GM18502 (cell line): ENCODE results near the gene FLT1.

Source experiments
- ATAC-seq: cut with Tn5 transposase; IDR thresholded peaks from one replicate; pipeline ENCODE4 v1.9.1; 2021; ENCODE audit warnings: mild to moderate bottlenecking; ENCODE audit not compliant: unreplicated experiment, poor library complexity

FLT1 gene

DNA sequence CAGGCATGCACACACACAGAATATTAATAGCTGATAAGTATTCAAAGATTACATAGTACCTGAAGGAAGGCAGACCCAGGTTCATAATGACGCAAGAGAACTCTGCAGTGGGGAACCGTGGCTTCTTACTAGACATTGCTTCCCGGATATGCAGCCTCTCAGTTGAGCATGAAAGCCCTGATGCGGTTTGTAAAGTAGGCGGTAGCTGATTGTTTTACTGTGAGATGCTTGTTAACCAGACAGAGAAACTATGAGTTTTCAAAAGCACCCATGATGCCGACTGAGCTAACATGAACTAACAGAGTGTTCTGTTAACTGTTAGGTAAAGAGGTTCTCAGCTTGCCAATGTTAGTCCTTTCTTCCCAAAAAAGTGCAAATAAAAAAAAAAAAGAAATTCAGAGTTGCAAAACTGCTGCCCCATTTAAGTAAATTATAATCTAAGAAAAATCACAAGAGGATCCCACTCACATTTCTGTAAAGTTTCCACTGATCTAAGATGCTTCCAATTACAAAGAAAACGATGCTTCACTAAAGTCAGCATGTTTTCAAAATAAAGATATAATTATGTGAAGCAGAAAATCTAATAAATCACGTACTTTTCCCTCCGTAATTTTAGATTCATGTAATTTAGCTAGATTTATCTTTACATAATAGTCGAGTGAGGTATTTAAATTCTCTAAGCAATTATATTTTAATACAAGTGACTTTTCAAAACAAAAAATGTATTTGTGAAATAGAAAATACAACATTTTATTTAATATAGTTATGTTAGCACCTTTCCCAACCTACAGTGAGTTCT lies 2.2 kb downstream of the FLT1 start:
- peak; percentile 59 for ATAC-seq

DNA sequence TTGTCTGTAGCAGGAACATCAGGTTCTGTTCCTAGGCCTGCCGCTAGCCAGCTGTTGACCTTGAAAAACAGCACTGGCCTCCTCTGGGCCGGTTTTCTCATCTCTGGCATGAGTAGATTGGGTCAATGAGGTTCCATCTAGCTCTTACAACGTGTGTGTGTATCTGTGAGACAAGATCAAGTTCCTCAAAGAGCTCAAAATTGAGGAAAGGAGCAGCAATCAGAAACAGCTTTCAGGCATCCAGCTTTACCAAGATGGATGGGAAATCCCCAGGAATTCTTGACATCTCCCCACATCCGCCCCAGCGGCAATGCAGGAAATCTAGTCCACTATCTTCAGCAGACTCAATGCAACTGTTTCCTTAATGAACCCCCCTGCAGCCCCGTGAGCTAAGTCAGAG lies 4.9 kb downstream of the FLT1 start:
- ATAC-seq: no peak

DNA sequence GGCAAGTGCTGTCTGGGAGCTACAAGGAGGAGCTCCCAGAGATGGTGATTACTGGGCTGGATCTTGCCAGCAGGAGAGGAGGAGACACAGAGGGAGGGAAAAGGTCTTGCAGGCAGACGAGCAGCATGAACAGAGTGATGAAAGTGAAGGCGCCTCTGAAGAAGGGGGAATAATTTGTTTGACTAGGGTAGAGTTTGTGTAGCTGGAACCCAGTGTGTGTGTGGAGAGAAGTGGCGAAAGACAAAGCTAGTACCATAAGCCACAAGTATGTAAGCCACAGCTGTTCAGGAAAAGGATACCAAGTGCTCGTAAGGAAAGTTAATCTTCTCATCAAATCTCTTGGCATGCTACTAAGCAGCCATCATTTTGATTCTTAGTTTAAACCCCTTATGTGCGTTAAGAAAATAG lies 5.4 kb downstream of the FLT1 start:
- ATAC-seq: no peak

DNA sequence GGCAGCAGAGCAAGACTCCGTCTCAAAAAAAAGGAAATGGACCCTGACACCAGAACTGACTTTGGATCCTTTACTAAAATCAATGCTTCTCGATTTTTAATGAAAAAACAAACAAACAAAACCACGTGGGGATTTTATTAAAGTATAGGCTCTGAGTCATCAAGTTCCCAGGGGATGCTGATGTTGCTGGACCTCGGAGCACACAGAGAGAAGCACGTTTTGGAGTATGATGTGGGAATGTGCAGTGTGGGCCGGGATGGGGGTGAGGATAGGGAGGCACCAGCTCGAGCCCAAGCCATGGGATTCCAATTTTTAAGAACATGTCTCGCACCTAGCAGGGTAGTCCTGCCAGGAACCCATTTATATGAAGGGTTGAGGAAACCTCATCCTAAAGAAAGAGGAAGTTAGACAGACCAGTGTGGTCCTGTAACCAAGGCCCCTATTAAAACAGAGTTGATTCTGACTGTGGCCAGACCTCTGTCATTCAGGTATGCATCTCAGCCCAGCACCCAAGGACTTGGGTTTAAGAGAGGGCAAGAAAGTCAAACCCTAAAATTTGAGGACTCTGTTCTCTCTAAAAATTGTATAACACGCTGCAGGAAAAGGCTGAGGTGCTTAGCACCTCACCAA lies 6.4 kb downstream of the FLT1 start:
- no peak for ATAC-seq

DNA sequence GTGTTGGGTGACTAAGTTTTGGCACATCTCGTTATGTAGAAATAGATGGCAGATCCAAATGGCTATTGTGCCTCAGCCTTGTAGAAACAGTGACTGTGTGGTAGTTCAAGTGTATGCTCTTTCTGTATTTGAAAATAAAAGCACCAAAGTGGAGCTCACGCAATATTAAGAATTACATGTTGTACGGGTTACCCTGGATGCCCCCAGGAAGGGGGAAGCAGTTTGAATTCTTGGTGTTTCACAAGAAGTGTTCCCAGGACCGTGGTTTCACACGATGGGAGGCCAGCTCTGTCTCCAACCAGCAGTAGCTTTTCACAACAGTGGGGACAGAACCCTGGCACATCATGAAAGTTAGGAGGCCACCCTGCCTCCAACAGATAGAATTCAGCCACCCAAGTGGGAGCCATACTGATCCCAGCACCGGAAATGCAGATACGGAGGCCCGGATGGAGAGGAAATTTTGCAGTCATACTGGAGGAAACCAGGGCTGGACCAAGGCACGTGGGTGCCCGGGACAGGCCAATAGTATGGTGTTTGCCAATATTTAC lies 8.9 kb downstream of the FLT1 start:
- no peak for ATAC-seq

DNA sequence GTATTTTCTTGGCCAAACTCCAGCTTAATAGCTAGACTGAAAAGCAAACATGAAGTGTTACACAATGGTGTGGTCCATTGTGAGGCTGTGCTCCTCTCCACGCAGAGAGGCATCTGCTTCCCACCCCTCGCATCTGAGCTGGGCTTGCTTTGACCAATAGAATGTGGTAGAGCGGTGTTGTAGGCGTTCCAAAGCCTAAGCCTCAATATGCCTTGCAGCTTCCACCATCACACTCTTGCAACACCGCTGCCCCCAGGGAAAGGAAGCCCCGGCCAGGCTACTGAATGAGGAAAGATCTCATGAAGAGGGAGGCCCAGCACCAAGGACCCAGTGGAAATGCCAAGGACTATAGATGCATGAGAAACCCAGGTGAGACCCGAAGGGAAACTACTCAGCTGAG lies 9.4 kb downstream of the FLT1 start:
- ATAC-seq: no peak

DNA sequence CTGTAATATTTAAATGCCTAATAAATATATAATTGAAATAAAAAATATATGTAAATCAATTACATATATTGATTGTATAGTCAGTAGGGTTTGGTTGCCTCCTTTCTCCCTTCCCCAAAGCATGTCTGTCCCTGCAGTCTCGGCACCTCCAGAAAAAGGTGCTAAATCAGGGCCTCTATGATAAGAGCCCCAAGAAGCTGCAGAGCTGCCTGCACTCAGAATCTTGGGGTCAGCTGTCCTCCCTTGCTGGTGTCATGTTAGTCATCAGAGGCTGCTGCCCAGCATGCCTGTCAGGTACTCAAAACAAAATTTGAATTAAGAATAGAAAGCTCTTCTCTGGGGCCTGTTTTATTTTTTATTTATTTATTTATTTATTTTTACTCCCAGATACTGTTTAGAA lies 9.8 kb downstream of the FLT1 start:
- no peak for ATAC-seq

DNA sequence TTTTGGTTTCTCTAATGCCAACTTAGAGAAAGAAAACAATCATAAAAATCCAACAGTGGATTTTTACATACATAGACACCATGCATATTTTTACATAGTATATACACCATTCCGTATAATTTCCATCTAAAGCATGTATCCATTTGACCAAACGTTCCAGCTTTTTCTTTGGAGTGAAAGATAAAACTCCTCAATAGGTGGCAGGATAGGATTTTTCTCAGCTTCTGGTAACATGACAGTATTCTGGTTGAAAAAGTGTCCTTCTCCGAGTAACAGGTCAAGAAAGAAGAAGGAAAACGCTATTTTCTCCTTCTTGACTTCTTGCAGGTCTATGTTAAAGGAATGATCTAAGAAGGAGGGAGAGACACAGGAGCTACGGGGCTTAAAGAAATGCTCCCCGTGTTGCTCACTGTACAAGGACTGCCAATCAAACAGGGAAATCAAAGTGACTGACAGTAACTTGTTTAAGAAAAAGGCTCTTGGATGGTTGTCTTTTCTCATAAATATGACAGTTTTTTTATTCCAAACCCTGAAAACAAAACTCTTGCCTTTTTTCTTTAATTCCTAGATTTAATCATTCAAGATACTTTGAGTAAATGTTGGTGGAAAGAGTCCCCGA lies 11.5 kb downstream of the FLT1 start:
- no peak for ATAC-seq

DNA sequence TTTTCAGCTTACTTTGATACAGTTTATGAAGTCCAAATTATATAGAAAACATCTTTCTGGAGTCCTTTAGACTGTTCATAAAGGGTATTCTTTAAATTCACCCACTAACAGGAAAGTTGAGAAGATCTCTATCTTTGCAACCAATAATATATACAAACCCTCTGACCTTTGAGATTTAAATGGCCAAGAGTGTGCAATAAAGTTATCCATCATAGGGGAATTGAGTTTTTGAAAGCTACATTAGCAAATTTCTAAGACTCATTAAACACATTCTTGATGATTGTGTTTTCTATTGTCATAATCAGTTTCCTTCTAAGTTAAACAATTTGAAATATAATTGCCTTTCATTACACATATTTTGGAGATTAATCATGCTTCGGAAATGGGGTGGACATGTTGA lies 15.9 kb downstream of the FLT1 start:
- no peak for ATAC-seq

DNA sequence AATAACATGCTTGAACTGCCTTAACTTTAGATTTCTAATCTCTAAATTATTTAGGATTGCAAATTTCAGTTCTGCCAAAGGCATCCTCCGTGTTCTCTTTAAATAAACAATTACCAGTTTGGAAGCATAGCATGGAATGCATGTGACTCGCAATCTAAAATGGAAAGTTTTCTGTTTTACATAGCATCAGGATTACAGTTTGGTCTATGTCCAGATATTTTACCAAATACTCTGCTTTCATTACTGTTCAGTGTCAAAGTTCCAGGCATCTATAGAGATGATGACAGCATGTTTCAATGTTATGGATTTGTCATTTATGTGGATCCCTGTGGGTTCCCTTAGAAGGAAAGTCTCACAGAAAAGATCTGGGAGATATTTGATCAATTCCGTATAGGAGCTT lies 16.8 kb downstream of the FLT1 start:
- ATAC-seq: no peak

DNA sequence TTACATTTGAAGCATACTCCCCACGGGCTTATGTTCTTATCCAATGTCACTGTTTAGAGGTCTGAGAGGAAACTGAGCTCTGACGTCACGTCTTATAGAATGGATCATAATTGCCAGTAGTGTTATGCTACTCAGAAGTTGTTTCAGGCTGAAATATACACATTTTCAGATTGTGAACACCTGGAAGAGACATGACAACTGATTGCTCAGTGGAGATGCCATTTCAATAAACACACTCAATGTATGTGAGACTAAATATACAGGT lies 17.3 kb downstream of the FLT1 start:
- no peak for ATAC-seq

DNA sequence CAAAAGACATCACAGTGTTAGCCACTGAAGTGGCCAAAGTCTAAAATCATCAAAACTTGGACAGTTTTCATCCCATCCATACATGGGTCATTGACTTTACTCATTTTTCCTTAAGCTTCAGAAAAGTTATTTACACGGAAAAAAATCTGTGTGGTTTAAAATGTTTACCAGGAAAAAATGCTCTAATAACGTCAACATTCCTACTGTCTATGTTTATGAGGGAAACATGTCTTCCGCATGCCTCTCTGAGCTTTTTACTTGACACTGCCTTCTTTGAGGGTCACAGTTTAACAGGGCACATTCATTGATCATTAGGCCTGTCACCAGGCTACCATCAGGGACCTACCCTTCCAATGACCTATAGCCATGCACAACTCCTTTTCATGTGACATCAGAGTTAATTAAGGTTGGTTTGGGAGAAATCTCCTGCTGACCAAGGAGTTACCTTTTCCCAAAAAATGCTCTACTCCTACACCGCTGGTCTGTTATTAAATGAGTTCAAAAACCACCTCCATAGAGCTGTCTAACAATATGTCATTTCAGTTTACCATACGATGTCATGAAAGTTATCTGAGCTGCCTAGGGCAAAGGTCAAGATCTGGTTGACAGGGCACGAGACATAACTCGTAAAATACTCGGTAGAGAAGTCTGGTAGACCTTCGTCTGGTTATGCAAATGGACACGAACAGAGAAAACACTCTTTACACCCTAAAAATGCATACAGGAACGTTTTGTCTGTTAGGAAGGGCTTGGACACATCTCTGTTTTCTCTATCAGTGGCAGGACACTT lies 17.8 kb downstream of the FLT1 start:
- ATAC-seq: no peak

DNA sequence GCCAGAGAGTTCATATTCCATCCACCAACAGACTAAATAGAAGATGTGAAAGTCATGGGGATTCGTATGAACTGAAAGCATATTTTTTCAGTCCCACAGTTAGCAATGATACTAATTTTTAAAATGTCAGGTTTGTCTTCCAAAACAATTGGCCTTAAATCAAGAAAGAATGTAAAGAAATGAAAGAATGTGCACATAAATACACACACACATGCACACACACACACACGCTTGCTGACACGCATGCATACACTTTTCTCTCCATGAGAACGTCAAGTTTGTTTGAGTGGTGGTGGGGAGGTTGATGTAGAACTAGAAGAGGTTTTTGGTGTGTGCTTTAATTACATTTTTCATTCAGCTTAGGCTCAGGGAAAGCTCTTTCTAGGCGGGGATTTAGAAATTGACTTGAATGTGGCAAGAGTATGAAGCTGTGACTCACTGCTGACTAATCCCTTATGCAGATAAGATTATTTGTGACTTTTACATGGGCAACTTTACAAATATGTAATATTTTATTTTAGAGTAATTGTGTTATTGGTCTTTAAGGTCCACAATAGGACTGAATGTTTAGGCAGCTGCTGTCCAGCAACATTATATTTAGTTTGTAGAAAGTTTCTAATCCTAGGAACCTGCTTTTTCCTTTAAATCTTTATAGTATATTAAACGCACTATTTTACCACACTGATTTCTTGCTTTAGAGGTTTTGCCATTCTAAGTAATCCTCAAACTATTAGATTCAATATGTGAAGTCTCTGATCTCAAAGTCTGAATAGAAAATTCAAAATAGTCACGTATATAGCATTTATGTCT lies 18.8 kb downstream of the FLT1 start:
- ATAC-seq: no peak

DNA sequence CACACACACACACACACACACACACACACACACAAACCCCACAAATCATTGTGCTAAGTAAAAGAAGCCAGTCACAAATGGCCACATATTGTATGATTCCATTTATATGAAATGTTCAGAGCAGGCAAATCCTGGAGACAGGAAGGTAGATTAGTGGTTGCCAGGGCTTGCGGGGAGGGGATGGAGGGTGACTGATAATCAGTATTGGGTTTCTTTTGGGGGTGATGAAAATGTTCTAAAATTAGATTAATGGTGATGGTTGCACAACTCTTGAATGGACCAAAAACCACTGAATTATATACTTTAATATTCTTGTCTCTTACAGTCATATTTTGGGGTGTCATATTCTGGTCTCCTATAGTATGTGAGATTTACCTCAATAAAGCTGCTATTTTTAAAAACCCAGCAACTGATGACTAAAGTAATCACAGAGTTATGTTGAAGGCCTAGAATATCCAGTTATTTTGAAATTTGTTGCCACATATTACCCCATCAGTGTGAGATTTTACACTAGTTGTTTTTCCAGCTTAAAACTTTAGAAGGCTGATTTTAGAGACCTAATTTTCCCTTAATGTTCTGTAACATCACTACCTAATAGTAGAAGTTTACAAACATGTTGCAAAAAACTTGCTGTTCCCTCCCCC lies 20.3 kb downstream of the FLT1 start:
- ATAC-seq: no peak

DNA sequence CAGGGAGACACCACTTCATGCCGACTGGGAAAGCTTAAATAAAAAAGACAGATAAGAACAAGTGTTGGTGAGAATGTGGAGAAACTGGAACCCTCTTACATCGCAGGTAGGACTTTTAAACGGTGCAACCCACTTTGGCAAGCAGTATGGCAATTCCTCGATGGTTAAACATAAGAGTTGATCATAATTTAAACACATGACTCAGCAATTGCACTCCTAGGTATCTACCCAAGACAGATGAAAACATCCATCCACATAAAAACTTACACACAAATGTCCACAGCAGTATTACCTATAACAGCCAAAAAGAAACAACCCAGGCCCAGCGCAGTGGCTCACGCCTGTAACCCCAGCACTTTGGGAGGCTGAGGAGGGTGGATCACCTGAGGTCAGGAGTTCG lies 21.9 kb downstream of the FLT1 start:
- no peak for ATAC-seq

DNA sequence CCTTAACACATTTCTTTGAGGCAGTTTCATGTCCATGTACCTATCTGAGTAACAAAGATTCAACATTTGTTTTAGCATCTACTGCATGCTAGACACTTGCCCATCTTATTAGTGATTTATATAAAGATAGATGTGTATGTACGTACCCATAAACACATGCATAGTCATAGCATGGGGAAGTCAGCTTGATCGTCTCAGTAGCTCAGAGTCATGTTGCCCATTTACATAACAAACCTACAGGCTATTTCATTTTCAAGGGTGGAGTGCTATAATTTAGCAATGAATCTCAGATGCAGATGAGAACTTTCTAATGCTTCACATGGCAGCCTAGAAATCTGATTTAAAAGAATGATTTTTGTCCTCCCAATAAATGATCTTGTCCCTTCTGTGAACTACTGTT lies 23.5 kb downstream of the FLT1 start:
- ATAC-seq: no peak

DNA sequence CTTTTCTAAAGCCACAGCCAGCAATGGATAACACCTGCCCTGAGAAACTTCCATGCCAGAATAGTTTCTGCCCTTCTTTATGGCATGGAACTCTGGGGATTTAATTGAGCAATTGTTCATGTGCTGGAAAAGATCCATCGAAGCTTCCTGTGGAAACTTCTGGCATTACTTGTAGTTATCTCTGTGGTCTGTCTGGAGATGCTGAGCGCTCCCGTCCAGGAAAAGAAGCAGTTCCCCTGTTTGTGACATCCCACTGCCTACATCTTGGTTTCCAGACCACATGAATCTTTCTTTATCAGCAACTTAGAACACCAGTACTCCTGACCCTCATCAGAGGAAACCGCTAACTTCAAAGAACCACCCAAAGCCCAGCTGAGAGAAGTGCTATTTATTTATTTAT lies 24.6 kb downstream of the FLT1 start:
- no peak for ATAC-seq

DNA sequence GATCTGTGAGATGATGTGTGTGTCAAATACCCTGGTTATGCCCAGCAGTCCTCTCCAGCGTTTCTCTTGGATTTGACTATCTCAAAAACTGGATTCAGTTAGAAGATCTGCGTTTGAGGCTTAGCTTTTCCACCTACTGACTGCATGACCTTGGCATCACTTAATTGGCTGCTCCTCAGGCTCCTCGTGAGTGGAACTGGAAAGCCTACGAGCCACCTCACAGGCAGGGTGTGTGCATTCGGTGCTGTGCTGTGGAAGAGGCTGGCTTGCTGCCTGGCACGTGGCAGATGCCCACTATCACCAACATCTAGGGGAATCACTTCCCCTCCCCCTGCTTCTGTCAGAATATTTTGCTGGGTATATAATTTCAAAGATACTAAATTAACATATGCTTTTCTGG lies 25.6 kb downstream of the FLT1 start:
- no peak for ATAC-seq

DNA sequence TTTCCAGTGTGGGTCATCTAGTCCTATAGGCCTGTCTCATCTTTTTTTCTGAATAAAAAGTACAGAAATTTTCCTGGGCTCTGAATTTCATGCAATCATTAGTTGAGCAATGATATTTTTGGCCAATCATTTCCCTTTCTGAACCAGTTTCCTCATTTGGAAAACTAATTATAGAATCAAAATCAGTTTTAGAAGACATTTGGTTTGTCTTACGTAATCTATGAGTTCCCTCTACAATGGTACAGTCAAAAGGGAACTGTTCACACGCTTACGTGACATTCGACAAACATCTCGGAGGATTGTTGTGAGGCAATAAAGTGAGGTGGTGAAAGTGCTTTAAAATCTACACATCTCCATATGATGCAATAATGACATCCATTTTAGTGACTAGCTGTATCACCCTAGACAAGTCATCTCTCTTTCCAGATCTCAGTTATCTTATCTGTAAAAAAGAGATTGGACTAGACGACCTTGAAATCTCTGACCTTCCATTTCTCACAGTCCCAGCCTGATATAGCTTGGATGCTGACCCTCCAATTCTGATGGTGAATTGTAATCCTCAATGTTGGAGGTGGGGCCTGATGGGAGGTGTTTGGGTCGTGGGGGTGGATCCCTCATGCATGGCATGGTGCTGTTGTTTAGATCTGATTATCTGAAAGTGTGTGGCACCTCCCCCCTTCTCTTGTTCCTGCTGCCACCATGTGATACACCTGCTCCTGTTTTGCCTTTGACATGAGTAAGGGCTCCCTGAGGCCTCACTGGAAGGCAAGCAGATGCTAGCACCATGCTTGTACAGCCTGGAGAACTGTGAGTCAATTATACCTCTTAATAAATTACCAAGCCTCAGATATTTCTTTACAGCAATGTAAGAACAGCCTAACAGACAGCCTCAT lies 26.7 kb downstream of the FLT1 start:
- no peak for ATAC-seq
